ENCODE measurements around the gene NDUFC1. TPM values are rescaled to one million over a fixed set of nuclear protein-coding genes. Genes with fewer than 3 reads are reported as not detected.

The NDUFC1 gene
- total and polyA plus RNA-seq, 2 of the 4 experiments (the other 2 are of a cell fraction) = 25.1 to 65.1 TPM

GRCh38 chr4:139266208-139266582, 36.1 kb downstream of the NDUFC1 start:
- H2AK9ac ChIP-seq (replicated peaks; ENCODE audit: low read depth, low read length, poor library complexity) = no peak overlapping the region
- H2AK5ac ChIP-seq (ENCODE audit: low read depth, low read length) = no peak overlapping the region
- no peak overlapping the region for H3K18ac ChIP-seq (ENCODE audit: low read depth, low read length)
- ATAC-seq (ENCODE audit: low read depth) = peak; percentile 7
- ChIA-PET POLR2A (ENCODE audit: unreplicated experiment) (interaction anchor here (0.6 to 0.7 kb wide), 2 partner anchors 11 to 85 kb away, joined by 3 read pairs; no protein-coding TSS in a partner anchor), CTCF (interaction anchor here (1.0 to 1.4 kb wide), 2 partner anchors 11 to 13 kb away, joined by 3 to 6 read pairs; no protein-coding TSS in a partner anchor)
- H3K4me3 ChIP-seq (ENCODE audit: insufficient read depth, low read depth, low read length) = peak overlapping the region; percentile 38; the same call in 1 of the 2 replicates
- peak overlapping the region; percentile 27; the same call in 1 of the 2 replicates for H3K4ac ChIP-seq (ENCODE audit: low read depth, low read length)
- H3K14ac ChIP-seq (replicated peaks; ENCODE audit: low read depth, low read length) = no peak overlapping the region
- no peak overlapping the region for H3K9ac ChIP-seq (ENCODE audit: low read depth, low read length)
- peak overlapping the region; percentile 78; the same call in 1 of the 2 replicates for H2BK120ac ChIP-seq (ENCODE audit: low read depth, low read length)
- no peak overlapping the region; the same call in 1 of the 2 replicates for H3K23ac ChIP-seq (ENCODE audit: low read depth, low read length)
- peak overlapping the region in 1 of 2 experiments; percentile 60; a peak in 1 of 4 replicates for H4K8ac ChIP-seq (ENCODE audit: low read depth in 2 of 2, low read length in 2 of 2)
- BruUV-seq (replicated peaks) = no TSS peak
- no peak overlapping the region for H4K5ac ChIP-seq (ENCODE audit: low read depth, low read length)
- TF ChIP-seq USF2 (IDR thresholded peaks at IDR 0.05; ENCODE audit: low read depth, low read length) (no peak), FOS (IDR thresholded peaks at IDR 0.05; ENCODE audit: low read depth, low read length) (no peak), MAFK (IDR thresholded peaks at IDR 0.05; ENCODE audit: low read depth, low read length) (no peak), POLR2A (IDR thresholded peaks at IDR 0.05; ENCODE audit: low read depth, low read length) (no peak), SMC3 (IDR thresholded peaks at IDR 0.05; ENCODE audit: low read depth, low read length) (no peak), RFX5 (IDR thresholded peaks at IDR 0.05; ENCODE audit: low read depth, low read length) (no peak), RAD21 (IDR thresholded peaks at IDR 0.05; ENCODE audit: low read length) (no peak), RCOR1 (IDR thresholded peaks at IDR 0.05; ENCODE audit: insufficient replicate concordance, low read length) (no peak)
- no peak overlapping the region for H2AFZ ChIP-seq (replicated peaks; ENCODE audit: low read length, poor library complexity)
- dilution Hi-C loops (cut with HindIII; ENCODE audit: low sequenced_read_pairs, unreplicated experiment) = no loop called here
- peak overlapping the region; percentile 25; the same call in 1 of the 2 replicates for H3K27ac ChIP-seq (ENCODE audit: insufficient read depth, low read length)
- no peak overlapping the region for H2BK20ac ChIP-seq (ENCODE audit: low read depth, low read length)
- no peak for DNase-seq
- H3K27me3 ChIP-seq (ENCODE audit: control insufficient read depth, insufficient read depth, low read length) = no peaks in the 10 kb centered on the region
- H3K9me1 ChIP-seq (ENCODE audit: insufficient read depth, low read length) = peaks cover 9% of the 10 kb centered on the region; the same call in 1 of the 2 replicates
- no peaks in the 10 kb centered on the region for H3K79me1 ChIP-seq (ENCODE audit: low read depth in 1 of 2, low read length in 2 of 2)
- H3K9me3 ChIP-seq (ENCODE audit: control insufficient read depth, insufficient read depth, low read length) = no peaks in the 10 kb centered on the region
- peak overlapping the region; percentile 11 for H3K4me2 ChIP-seq (ENCODE audit: low read depth, low read length)
- peak overlapping the region; percentile 5; the same call in 1 of the 3 replicates for H2BK15ac ChIP-seq (ENCODE audit: low read depth, low read length)
- no peak overlapping the region for H4K91ac ChIP-seq (ENCODE audit: insufficient read depth, low read depth, low read length)
- peaks cover 5% of the 10 kb centered on the region for H3K4me1 ChIP-seq (ENCODE audit: control insufficient read depth, insufficient read depth, low read length)
- intact Hi-C loops (cut with micrococcal nuclease) = no loop called here
- H4K20me1 ChIP-seq (ENCODE audit: insufficient read depth, low read length) = no peaks in the 10 kb centered on the region
- H3K36me3 ChIP-seq (ENCODE audit: control insufficient read depth, insufficient read depth, low read length) = no peaks in the 10 kb centered on the region
- H2BK5ac ChIP-seq (ENCODE audit: low read depth, low read length, poor library complexity, severe bottlenecking) = peak overlapping the region; percentile 51
- in situ Hi-C loops (cut with MboI; ENCODE audit: low sequenced_read_pairs) = no loop called here
- peak overlapping the region; percentile 63 for H3K56ac ChIP-seq (ENCODE audit: extremely low read depth, insufficient read depth, low read length)
- WGBS, 2 experiments (ENCODE audit: extremely low coverage in 2 of 2, insufficient read length in 1 of 2) = no CpG with 5 or more reads among the region's 1 CpG

Measured in IMR-90 (cell line).